Loucy (cell line): ENCODE results near the gene PRKD3.

Source experiments
- H2AFZ ChIP-seq: fragments of 200-600 bp; sonication (generic); 2 replicates; pipeline ENCODE4 v1.6.0; 2016; ENCODE audit warnings: antibody characterized with exemption, mild to moderate bottlenecking, low read length, moderate library complexity
- H3F3A ChIP-seq: fragments of 200-600 bp; 2 replicates; pipeline ENCODE4 v1.6.0; 2016; ENCODE audit warnings: antibody characterized with exemption, low read depth, mild to moderate bottlenecking
- H3K27me3 ChIP-seq: fragments of 200-600 bp; sonication (generic); 2 replicates; pipeline ENCODE4 v1.6.1; 2014; ENCODE audit warnings: low read length, mild to moderate bottlenecking; ENCODE audit not compliant: insufficient read depth, poor library complexity, severe bottlenecking
- H3K36me3 ChIP-seq: fragments of 200-600 bp; sonication (generic); 2 replicates; pipeline ENCODE4 v1.6.1; 2016; ENCODE audit warnings: low read length; ENCODE audit not compliant: insufficient read depth
- H3K4me1 ChIP-seq: fragments of 200-600 bp; sonication (generic); 2 replicates; pipeline ENCODE4 v1.5.1; 2014; ENCODE audit warnings: low read length, mild to moderate bottlenecking; ENCODE audit not compliant: insufficient read depth, poor library complexity, severe bottlenecking
- H3K4me2 ChIP-seq: fragments of 200-600 bp; sonication (generic); 2 replicates; pipeline ENCODE4 v1.6.0; 2014; ENCODE audit warnings: antibody characterized with exemption, low read length, low read depth, mild to moderate bottlenecking; ENCODE audit not compliant: poor library complexity, severe bottlenecking
- H3K4me3 ChIP-seq: fragments of 200-600 bp; sonication (generic); 2 replicates; pipeline ENCODE4 v1.5.1; 2014; ENCODE audit warnings: low read length, mild to moderate bottlenecking, mixed read lengths; ENCODE audit not compliant: poor library complexity, severe bottlenecking
- H3K79me2 ChIP-seq: fragments of 200-600 bp; sonication (generic); 2 replicates; pipeline ENCODE4 v1.6.1; 2014; ENCODE audit warnings: low read length; ENCODE audit not compliant: insufficient read depth
- H3K9ac ChIP-seq: fragments of 200-600 bp; sonication (generic); 2 replicates; pipeline ENCODE4 v1.6.0; 2014; ENCODE audit warnings: mild to moderate bottlenecking, low read depth, low read length, moderate library complexity; ENCODE audit not compliant: poor library complexity, severe bottlenecking
- H3K9me2 ChIP-seq: fragments of 200-600 bp; sonication (generic); replicated peaks from 2 replicates; pipeline ENCODE4 v1.6.1; 2016; ENCODE audit warnings: low read depth, low read length, mixed read lengths
- H3K9me3 ChIP-seq: fragments of 200-600 bp; sonication (generic); 2 replicates; pipeline ENCODE4 v1.6.1; 2014; ENCODE audit warnings: mild to moderate bottlenecking, antibody characterized with exemption, low read length, low read depth; ENCODE audit not compliant: insufficient read depth
- H4K20me1 ChIP-seq: fragments of 200-600 bp; sonication (generic); 2 replicates; pipeline ENCODE4 v1.6.0; 2014; ENCODE audit warnings: antibody characterized with exemption, low read length, mild to moderate bottlenecking; ENCODE audit not compliant: insufficient read depth, poor library complexity, severe bottlenecking
- CTCF ChIP-seq: fragments of 200-600 bp; sonication (generic); conservative IDR thresholded peaks from 2 replicates; pipeline ENCODE4 v1.5.1; 2014; ENCODE audit warnings: mild to moderate bottlenecking, antibody characterized with exemption, low read length
- EZH2phosphoT487 ChIP-seq: fragments of 200-600 bp; IDR thresholded peaks from 2 replicates; pipeline ENCODE4 v1.6.1; 2018; ENCODE audit warnings: antibody characterized with exemption, mild to moderate bottlenecking, moderate library complexity, borderline replicate concordance

The PRKD3 gene

GRCh38 chr2:37354531-37354930 is 29.9 kb upstream of the PRKD3 start:
- Histone ChIP-seq H3K4me2 (no peak overlapping the region), H3K9ac (no peak overlapping the region), H3K4me1 (peaks cover 8% of the 10 kb centered on the region)

GRCh38 chr2:37350034-37350433 is 25.4 kb upstream of the PRKD3 start:
- H2AFZ ChIP-seq, result peak overlapping the region; percentile 9
- no peak overlapping the region for H3K4me2 ChIP-seq
- TF ChIP-seq CTCF, result no peak
- TF ChIP-seq EZH2phosphoT487, result no peak

More at GRCh38 chr2:37354531-37354930, 29.9 kb upstream of the PRKD3 start:
- H3F3A ChIP-seq, result no peaks in the 10 kb centered on the region
- TF ChIP-seq CTCF, result no peak
- no peak for TF ChIP-seq EZH2phosphoT487
- no peaks in the 10 kb centered on the region for H3K36me3 ChIP-seq
- no peaks in the 10 kb centered on the region for H3K9me2 ChIP-seq
- no peaks in the 10 kb centered on the region for H3K27me3 ChIP-seq
- no peaks in the 10 kb centered on the region for H4K20me1 ChIP-seq
- H2AFZ ChIP-seq, result no peak overlapping the region
- no peak overlapping the region for H3K4me3 ChIP-seq
- H3K79me2 ChIP-seq, result no peaks in the 10 kb centered on the region
- no peaks in the 10 kb centered on the region for H3K9me3 ChIP-seq

GRCh38 chr2:37349231-37349860 is 24.7 kb upstream of the PRKD3 start:
- H2AFZ ChIP-seq, result peak overlapping the region; percentile 23; the same call in 1 of the 2 replicates
- H3K27me3 ChIP-seq, result no peaks in the 10 kb centered on the region
- no peaks in the 10 kb centered on the region for H3K9me2 ChIP-seq
- no peaks in the 10 kb centered on the region for H4K20me1 ChIP-seq
- no peaks in the 10 kb centered on the region for H3F3A ChIP-seq
- peaks cover 19% of the 10 kb centered on the region for H3K4me1 ChIP-seq
- H3K4me3 ChIP-seq, result no peak overlapping the region
- no peaks in the 10 kb centered on the region for H3K36me3 ChIP-seq
- H3K79me2 ChIP-seq, result no peaks in the 10 kb centered on the region
- H3K9ac ChIP-seq, result no peak overlapping the region
- no peaks in the 10 kb centered on the region for H3K9me3 ChIP-seq
- TF ChIP-seq CTCF (no peak), EZH2phosphoT487 (no peak)
- peak overlapping the region; percentile 3 for H3K4me2 ChIP-seq

More at GRCh38 chr2:37350034-37350433, 25.4 kb upstream of the PRKD3 start:
- H3K36me3 ChIP-seq, result no peaks in the 10 kb centered on the region
- no peaks in the 10 kb centered on the region for H3K9me3 ChIP-seq
- H3K9me2 ChIP-seq, result no peaks in the 10 kb centered on the region
- no peaks in the 10 kb centered on the region for H3K79me2 ChIP-seq
- H3K27me3 ChIP-seq, result no peaks in the 10 kb centered on the region
- H3K4me1 ChIP-seq, result peaks cover 13% of the 10 kb centered on the region
- no peaks in the 10 kb centered on the region for H4K20me1 ChIP-seq
- no peak overlapping the region for H3K9ac ChIP-seq
- no peak overlapping the region for H3K4me3 ChIP-seq
- no peaks in the 10 kb centered on the region for H3F3A ChIP-seq
